ENCODE measurements around the gene DNAH9.

DNA sequence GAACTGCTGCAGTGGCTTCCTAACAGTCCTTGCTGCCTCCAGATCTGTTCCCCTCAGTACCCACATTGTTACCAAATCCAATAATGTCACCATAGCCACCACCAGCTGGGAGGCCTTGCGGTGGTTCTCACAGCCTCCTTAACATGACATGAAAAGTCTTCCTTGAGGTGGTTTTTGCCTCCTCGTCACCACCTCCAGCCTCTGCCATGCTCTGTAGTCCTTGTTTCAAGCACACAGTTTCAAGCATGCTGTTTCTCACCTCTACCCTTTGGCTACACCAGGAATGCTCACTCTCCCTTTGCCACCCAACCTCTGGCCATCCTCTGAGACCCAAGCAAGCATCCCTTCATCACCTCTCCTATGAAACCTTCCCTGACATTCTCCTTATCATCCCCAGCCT is 47.2 kb downstream of the DNAH9 start:
- TF ChIP-seq, protein P1, sequence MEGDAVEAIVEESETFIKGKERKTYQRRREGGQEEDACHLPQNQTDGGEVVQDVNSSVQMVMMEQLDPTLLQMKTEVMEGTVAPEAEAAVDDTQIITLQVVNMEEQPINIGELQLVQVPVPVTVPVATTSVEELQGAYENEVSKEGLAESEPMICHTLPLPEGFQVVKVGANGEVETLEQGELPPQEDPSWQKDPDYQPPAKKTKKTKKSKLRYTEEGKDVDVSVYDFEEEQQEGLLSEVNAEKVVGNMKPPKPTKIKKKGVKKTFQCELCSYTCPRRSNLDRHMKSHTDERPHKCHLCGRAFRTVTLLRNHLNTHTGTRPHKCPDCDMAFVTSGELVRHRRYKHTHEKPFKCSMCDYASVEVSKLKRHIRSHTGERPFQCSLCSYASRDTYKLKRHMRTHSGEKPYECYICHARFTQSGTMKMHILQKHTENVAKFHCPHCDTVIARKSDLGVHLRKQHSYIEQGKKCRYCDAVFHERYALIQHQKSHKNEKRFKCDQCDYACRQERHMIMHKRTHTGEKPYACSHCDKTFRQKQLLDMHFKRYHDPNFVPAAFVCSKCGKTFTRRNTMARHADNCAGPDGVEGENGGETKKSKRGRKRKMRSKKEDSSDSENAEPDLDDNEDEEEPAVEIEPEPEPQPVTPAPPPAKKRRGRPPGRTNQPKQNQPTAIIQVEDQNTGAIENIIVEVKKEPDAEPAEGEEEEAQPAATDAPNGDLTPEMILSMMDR (IDR thresholded peaks at IDR 0.05; ENCODE audit: control extremely low read depth in 1 of 3, insufficient read depth in 1 of 3, low read depth in 1 of 3, low read length in 3 of 3) = no peak
- TF ChIP-seq POLR2AphosphoS5 (IDR thresholded peaks at IDR 0.05; ENCODE audit: low read depth, low read length) (no peak), ZNF274 (IDR thresholded peaks at IDR 0.05; ENCODE audit: borderline replicate concordance, extremely low read depth, low read length) (no peak), JUND (IDR thresholded peaks at IDR 0.05; ENCODE audit: low read length) (no peak), YY1 (IDR thresholded peaks at IDR 0.05; ENCODE audit: low read depth, low read length) (no peak), POLR2A (IDR thresholded peaks at IDR 0.05; ENCODE audit: control extremely low read depth in 1 of 2, low read depth in 2 of 2, low read length in 2 of 2) (no peak)

Measured in H1 (cell line).